CMK (cell line): Measurements from ENCODE around the gene RXYLT1.
"Not testable (repeated sequence)": the region's sequence is repeated elsewhere in the genome, so short reads cannot be mapped to it uniquely, and the experiment has no call there.

Experiments used
- DNase-seq: peaks from one replicate; pipeline ENCODE4 v3.0.0-alpha.2; 2010; ENCODE audit warnings: low read depth

Gene RXYLT1

GRCh38 chr12:63802012-63802608, 22.4 kb downstream of the RXYLT1 start:
- no peak for DNase-seq

- DNase-seq = no peak
Observed at GRCh38 chr12:63804746-63805145, 25.0 kb downstream of the RXYLT1 start.

GRCh38 chr12:63805704-63806672, 26.3 kb downstream of the RXYLT1 start:
- no peak for DNase-seq

GRCh38 chr12:63808631-63809030, 28.9 kb downstream of the RXYLT1 start:
- no peak for DNase-seq

- DNase-seq = no peak
Observed at GRCh38 chr12:63809566-63809965, 29.9 kb downstream of the RXYLT1 start.

- DNase-seq = no peak
Observed at GRCh38 chr12:63811334-63811733, 31.6 kb downstream of the RXYLT1 start.

GRCh38 chr12:63811755-63812154, 32.0 kb downstream of the RXYLT1 start:
- DNase-seq = no peak

GRCh38 chr12:63814146-63814772, 34.5 kb downstream of the RXYLT1 start:
- DNase-seq = no peak

- no peak for DNase-seq
Observed at GRCh38 chr12:63815482-63815852, 35.8 kb downstream of the RXYLT1 start.

- no peak for DNase-seq
Observed at GRCh38 chr12:63816031-63816430, 36.3 kb downstream of the RXYLT1 start.

- DNase-seq = no peak
Observed at GRCh38 chr12:63820427-63820826, 40.7 kb downstream of the RXYLT1 start.

- DNase-seq = no peak
Observed at GRCh38 chr12:63821781-63822251, 42.1 kb downstream of the RXYLT1 start.

- DNase-seq = no peak
Observed at GRCh38 chr12:63822352-63822751, 42.6 kb downstream of the RXYLT1 start.

GRCh38 chr12:63823040-63823439, 43.3 kb downstream of the RXYLT1 start:
- DNase-seq = no peak

GRCh38 chr12:63826006-63826585, 46.4 kb downstream of the RXYLT1 start:
- DNase-seq = no peak

- no peak for DNase-seq
Observed at GRCh38 chr12:63828867-63829266, 49.2 kb downstream of the RXYLT1 start.

GRCh38 chr12:63836046-63836445, 56.3 kb downstream of the RXYLT1 start:
- no peak for DNase-seq

GRCh38 chr12:63836936-63837335, 57.2 kb downstream of the RXYLT1 start:
- no peak for DNase-seq

- no peak for DNase-seq
Observed at GRCh38 chr12:63838411-63838810, 58.7 kb downstream of the RXYLT1 start.

GRCh38 chr12:63841011-63841410, 61.3 kb downstream of the RXYLT1 start:
- no peak for DNase-seq

- no peak for DNase-seq
Observed at GRCh38 chr12:63841571-63841970, 61.9 kb downstream of the RXYLT1 start.

- DNase-seq = not testable (repeated sequence)
Observed at GRCh38 chr12:63842750-63843149, 63.0 kb downstream of the RXYLT1 start.
